ENCODE data around the gene GDPD2. TPM values are rescaled to one million over a fixed set of nuclear protein-coding genes. Genes with fewer than 3 reads are reported as not detected.
A peak's percentile ranks its signal among the peaks of the same experiment; 100 is the strongest.

Gene GDPD2
- total RNA-seq, 1 donor from 2014 or later: not detected

- no peak for TF ChIP-seq CTCF (IDR thresholded peaks at IDR 0.05; ENCODE audit: partially characterized antibody, unreplicated experiment)
- peaks cover 3% of the 10 kb centered on the region for H3K27me3 Mint-ChIP-seq (ENCODE audit: unreplicated experiment)
- H3K36me3 Mint-ChIP-seq (ENCODE audit: unreplicated experiment): no peaks in the 10 kb centered on the region
- H3K4me3 Mint-ChIP-seq (ENCODE audit: unreplicated experiment): no peak overlapping the region
- peaks cover 3% of the 10 kb centered on the region for H3K4me1 Mint-ChIP-seq (ENCODE audit: low read depth, unreplicated experiment)
- H3K27ac Mint-ChIP-seq (ENCODE audit: unreplicated experiment): no peak overlapping the region
- no peak for DNase-seq
- peaks cover 4% of the 10 kb centered on the region for H3K9me3 Mint-ChIP-seq (ENCODE audit: unreplicated experiment)
These were observed 26.4 kb downstream of the GDPD2 start for GRCh38 chrX:70449457-70449966.

GRCh38 chrX:70452143-70452733 lies 29.1 kb downstream of the GDPD2 start:
- Mint-ChIP-seq H3K4me1 (ENCODE audit: low read depth, unreplicated experiment) (peaks cover 9% of the 10 kb centered on the region), H3K4me3 (ENCODE audit: unreplicated experiment) (peak overlapping the region; percentile 93), H3K27me3 (ENCODE audit: unreplicated experiment) (peaks cover 3% of the 10 kb centered on the region), H3K9me3 (ENCODE audit: unreplicated experiment) (peaks cover 6% of the 10 kb centered on the region), H3K36me3 (ENCODE audit: unreplicated experiment) (no peaks in the 10 kb centered on the region), H3K27ac (ENCODE audit: unreplicated experiment) (peak overlapping the region; percentile 55)
- TF ChIP-seq CTCF (IDR thresholded peaks at IDR 0.05; ENCODE audit: partially characterized antibody, unreplicated experiment): peak; percentile 66
- peak; percentile 62 for DNase-seq

- no peak overlapping the region for H3K27ac Mint-ChIP-seq (ENCODE audit: unreplicated experiment)
These were observed 30.0 kb downstream of the GDPD2 start for GRCh38 chrX:70453024-70453618.

GRCh38 chrX:70454441-70455365 lies 31.6 kb downstream of the GDPD2 start:
- Mint-ChIP-seq H3K27me3 (ENCODE audit: unreplicated experiment) (peaks cover 3% of the 10 kb centered on the region), H3K9me3 (ENCODE audit: unreplicated experiment) (peaks cover 6% of the 10 kb centered on the region), H3K36me3 (ENCODE audit: unreplicated experiment) (no peaks in the 10 kb centered on the region), H3K4me3 (ENCODE audit: unreplicated experiment) (peak overlapping the region; percentile 93), H3K27ac (ENCODE audit: unreplicated experiment) (peak overlapping the region; percentile 95), H3K4me1 (ENCODE audit: low read depth, unreplicated experiment) (peaks cover 7% of the 10 kb centered on the region)
- peak; percentile 87 for DNase-seq
- peak; percentile 76 for TF ChIP-seq CTCF (IDR thresholded peaks at IDR 0.05; ENCODE audit: partially characterized antibody, unreplicated experiment)

More at GRCh38 chrX:70453024-70453618, 30.0 kb downstream of the GDPD2 start:
- Mint-ChIP-seq H3K27me3 (ENCODE audit: unreplicated experiment) (peaks cover 3% of the 10 kb centered on the region), H3K9me3 (ENCODE audit: unreplicated experiment) (peaks cover 6% of the 10 kb centered on the region), H3K4me3 (ENCODE audit: unreplicated experiment) (peak overlapping the region; percentile 81), H3K36me3 (ENCODE audit: unreplicated experiment) (no peaks in the 10 kb centered on the region), H3K4me1 (ENCODE audit: low read depth, unreplicated experiment) (peaks cover 9% of the 10 kb centered on the region)
- no peak for TF ChIP-seq CTCF (IDR thresholded peaks at IDR 0.05; ENCODE audit: partially characterized antibody, unreplicated experiment)
- DNase-seq: no peak
